ENCODE measurements around the gene GCK. TPM values are rescaled to one million over a fixed set of nuclear protein-coding genes. Genes with fewer than 3 reads are reported as not detected.

Gene GCK
- total RNA-seq, 1 experiment from 2014 or later: not detected

- no peak for DNase-seq (ENCODE audit: low spot score)
- in situ Hi-C loops (cut with HindIII; ENCODE audit: low sequenced_read_pairs): no loop called here
Measured at GRCh38 chr7:44102846-44103565, 86.2 kb downstream of the GCK start.

GRCh38 chr7:44101966-44102845, 87.0 kb downstream of the GCK start:
- no peak for DNase-seq (ENCODE audit: low spot score)
- in situ Hi-C loops (cut with HindIII; ENCODE audit: low sequenced_read_pairs): no loop called here

- in situ Hi-C loops (cut with HindIII; ENCODE audit: low sequenced_read_pairs): no loop called here
- DNase-seq (ENCODE audit: low spot score): no peak
Measured at GRCh38 chr7:44101303-44101965, 87.8 kb downstream of the GCK start.

GRCh38 chr7:44100458-44101302, 88.6 kb downstream of the GCK start:
- in situ Hi-C loops (cut with HindIII; ENCODE audit: low sequenced_read_pairs): no loop called here
- no peak for DNase-seq (ENCODE audit: low spot score)

GRCh38 chr7:44099669-44100068, 89.6 kb downstream of the GCK start:
- in situ Hi-C loops (cut with HindIII; ENCODE audit: low sequenced_read_pairs): loop anchor here (10.0 kb wide), 1 partner anchor 95 kb away; no protein-coding TSS in a partner anchor

GRCh38 chr7:44098092-44099068, 90.9 kb downstream of the GCK start:
- in situ Hi-C loops (cut with HindIII; ENCODE audit: low sequenced_read_pairs): loop anchor here (10.0 kb wide), 1 partner anchor 96 kb away; no protein-coding TSS in a partner anchor
- DNase-seq (ENCODE audit: low spot score): no peak

More at GRCh38 chr7:44099669-44100068, 89.6 kb downstream of the GCK start:
- no peak for DNase-seq (ENCODE audit: low spot score)

GRCh38 chr7:44097064-44097932, 91.9 kb downstream of the GCK start:
- in situ Hi-C loops (cut with HindIII; ENCODE audit: low sequenced_read_pairs): loop anchor here (10.0 kb wide), 1 partner anchor 98 kb away; no protein-coding TSS in a partner anchor
- DNase-seq (ENCODE audit: low spot score): no peak

- in situ Hi-C loops (cut with HindIII; ENCODE audit: low sequenced_read_pairs): loop anchor here (10.0 kb wide), 1 partner anchor 98 kb away; no protein-coding TSS in a partner anchor
- DNase-seq (ENCODE audit: low spot score): no peak
Measured at GRCh38 chr7:44096326-44096881, 92.8 kb downstream of the GCK start.

- DNase-seq (ENCODE audit: low spot score): no peak
- in situ Hi-C loops (cut with HindIII; ENCODE audit: low sequenced_read_pairs): loop anchor here (10.0 kb wide), 1 partner anchor 99 kb away; no protein-coding TSS in a partner anchor
Measured at GRCh38 chr7:44095781-44096180, 93.5 kb downstream of the GCK start.

- in situ Hi-C loops (cut with HindIII; ENCODE audit: low sequenced_read_pairs): loop anchor here (10.0 kb wide), 1 partner anchor 100 kb away; no protein-coding TSS in a partner anchor
- DNase-seq (ENCODE audit: low spot score): no peak
Measured at GRCh38 chr7:44094883-44095592, 94.2 kb downstream of the GCK start.

GRCh38 chr7:44094365-44094764, 94.9 kb downstream of the GCK start:
- DNase-seq (ENCODE audit: low spot score): no peak
- in situ Hi-C loops (cut with HindIII; ENCODE audit: low sequenced_read_pairs): loop anchor here (10.0 kb wide), 1 partner anchor 100 kb away; no protein-coding TSS in a partner anchor

Other genes with a start within 250 kb of the GCK start
- not detected in 2 replicates for gene SPDYE1, start 191.5 kb downstream of the GCK start, total RNA-seq (2014; rRNA removed; shearing (Covaris generic))
- gene DBNL, start 144.7 kb downstream of the GCK start, total RNA-seq (2014; rRNA removed; shearing (Covaris generic)): 101 and 119 TPM in 2 replicates
- 2.8 and 2.9 TPM in 2 replicates for gene PGAM2, start 123.9 kb downstream of the GCK start, total RNA-seq (2014; rRNA removed; shearing (Covaris generic))
- 5.2 and 9.4 TPM in 2 replicates for gene POLM, start 106.9 kb downstream of the GCK start, total RNA-seq (2014; rRNA removed; shearing (Covaris generic))
- gene AEBP1, start 85.1 kb downstream of the GCK start, total RNA-seq (2014; rRNA removed; shearing (Covaris generic)): 0.27 and 0.43 TPM in 2 replicates
- gene POLD2, start 65.9 kb downstream of the GCK start, total RNA-seq (2014; rRNA removed; shearing (Covaris generic)): 253 and 270 TPM in 2 replicates
- gene MYL7, start 48.1 kb downstream of the GCK start, total RNA-seq (2014; rRNA removed; shearing (Covaris generic)): 1.4 TPM in 1 of 2 replicates, not detected in the other
- gene YKT6, start 11.5 kb upstream of the GCK start, total RNA-seq (2014; rRNA removed; shearing (Covaris generic)): 93.8 and 96.2 TPM in 2 replicates
- gene CAMK2B, start 136.2 kb upstream of the GCK start, total RNA-seq (2014; rRNA removed; shearing (Covaris generic)): 0.06 and 2.2 TPM in 2 replicates